ENCODE measurements around the gene UBXN4.
"Not testable (repeated sequence)": the region's sequence is repeated elsewhere in the genome, so short reads cannot be mapped to it uniquely, and the experiment has no call there.

The UBXN4 gene

GRCh38 chr2:135762530-135762929, 20.9 kb downstream of the UBXN4 start:
- DNase-seq (ENCODE audit: low spot score): no peak

- no peak for DNase-seq (ENCODE audit: low spot score)
Observed at GRCh38 chr2:135768863-135769262, 27.2 kb downstream of the UBXN4 start.

DNA sequence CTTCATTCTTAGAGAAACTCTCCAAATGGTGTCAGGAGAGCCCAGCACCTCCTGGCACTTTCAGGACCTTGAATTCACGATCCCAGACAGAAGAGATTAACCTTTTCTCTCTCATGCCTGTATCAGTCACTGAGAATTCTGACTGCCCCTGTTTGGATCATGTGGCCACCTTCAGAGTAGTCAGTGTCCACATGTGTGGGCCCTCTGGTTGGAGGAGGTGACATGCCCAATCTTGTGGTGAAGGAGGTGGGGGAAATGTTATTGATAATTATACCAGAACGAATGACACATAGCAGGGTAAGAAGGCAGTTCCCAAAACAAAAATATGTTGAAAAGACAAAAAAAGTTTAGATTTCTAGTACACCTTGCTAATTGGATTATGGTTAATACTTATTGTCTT, 31.7 kb downstream of the UBXN4 start:
- no peak for DNase-seq (ENCODE audit: low spot score)

GRCh38 chr2:135773917-135774316, 32.3 kb downstream of the UBXN4 start:
- DNase-seq (ENCODE audit: low spot score): no peak

DNA sequence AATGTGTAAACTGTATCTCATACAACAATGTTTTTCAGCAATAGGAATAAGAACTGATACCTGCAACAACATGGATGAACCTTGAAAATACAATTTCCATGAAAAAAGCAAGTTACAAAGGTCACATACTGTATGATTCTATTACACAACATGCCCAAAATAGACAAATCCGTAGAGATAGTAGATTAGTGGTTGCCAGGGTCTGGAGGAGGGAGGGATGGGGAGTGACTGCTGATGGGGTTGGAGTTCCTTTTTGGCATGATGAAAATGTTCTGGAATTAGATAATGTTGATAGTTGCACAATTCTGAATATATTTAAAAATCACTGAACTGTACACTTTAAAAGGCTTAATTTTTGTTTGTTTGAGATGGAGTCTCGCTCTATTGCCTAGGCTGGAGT, 33.8 kb downstream of the UBXN4 start:
- no peak for DNase-seq (ENCODE audit: low spot score)

GRCh38 chr2:135776367-135776766, 34.7 kb downstream of the UBXN4 start:
- no peak for DNase-seq (ENCODE audit: low spot score)

GRCh38 chr2:135782231-135782630, 40.6 kb downstream of the UBXN4 start:
- DNase-seq (ENCODE audit: low spot score): no peak

DNA sequence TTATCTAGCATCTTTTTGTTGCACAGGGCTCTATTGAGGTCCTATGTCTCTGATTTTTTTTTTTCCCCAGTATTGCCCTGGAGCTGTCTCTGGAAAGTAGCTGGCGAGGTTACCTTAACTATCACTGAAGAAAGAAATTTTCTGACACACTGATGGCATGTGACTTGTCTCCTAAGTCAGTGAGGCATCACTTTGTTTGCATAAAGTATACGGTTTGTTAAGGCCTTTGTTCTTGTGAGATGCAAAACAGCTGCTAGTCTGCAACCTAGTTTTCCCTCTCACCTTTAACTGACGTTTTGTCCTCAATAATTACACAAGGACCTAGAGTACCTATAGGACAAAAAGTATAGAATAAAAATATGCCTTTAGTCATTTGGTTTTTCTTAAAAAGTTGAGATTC, 41.8 kb downstream of the UBXN4 start:
- DNase-seq (ENCODE audit: low spot score): no peak

- no peak for DNase-seq (ENCODE audit: low spot score)
Observed at GRCh38 chr2:135785032-135785431, 43.4 kb downstream of the UBXN4 start.

- no peak for DNase-seq (ENCODE audit: low spot score)
Observed at GRCh38 chr2:135786823-135787222, 45.2 kb downstream of the UBXN4 start.

GRCh38 chr2:135790423-135790822, 48.8 kb downstream of the UBXN4 start:
- no peak for DNase-seq (ENCODE audit: low spot score)

DNA sequence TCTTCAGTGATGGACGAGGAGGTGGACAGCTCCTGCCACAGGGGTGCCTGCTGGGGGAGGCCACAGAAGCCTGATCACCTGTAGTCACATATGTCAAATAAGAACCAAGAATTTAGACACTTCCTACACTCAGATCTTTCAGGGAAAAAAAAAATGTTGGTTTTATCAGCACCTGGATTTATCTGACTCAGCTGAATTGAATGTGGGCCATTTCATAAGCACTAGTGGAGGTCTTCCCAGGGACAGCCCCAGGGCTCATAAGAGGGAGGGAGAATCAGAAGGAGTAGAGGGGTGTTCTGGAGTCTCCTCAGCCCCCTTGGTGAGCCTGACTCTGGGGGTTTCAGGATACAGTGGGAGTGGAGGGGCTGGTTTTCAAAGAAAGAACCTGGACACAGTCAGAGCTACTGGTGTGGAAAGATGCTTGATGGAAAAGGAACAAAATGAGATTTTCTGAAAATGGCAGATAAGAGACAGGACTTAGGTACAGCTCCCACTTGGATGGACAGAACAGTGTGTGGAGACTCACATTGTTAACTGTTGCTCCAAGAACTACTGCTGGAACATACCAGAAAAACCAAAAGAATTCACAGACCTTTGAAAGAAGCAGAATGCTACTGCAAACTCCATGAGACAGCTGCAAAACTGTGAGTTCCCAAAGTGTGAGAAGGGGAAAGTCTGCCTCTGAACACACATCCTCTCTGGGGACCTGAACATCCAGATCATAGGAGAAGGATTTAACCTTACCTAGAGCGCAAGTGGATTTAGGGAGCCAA, 49.9 kb downstream of the UBXN4 start:
- DNase-seq (ENCODE audit: low spot score): no peak

- no peak for DNase-seq (ENCODE audit: low spot score)
Observed at GRCh38 chr2:135792401-135793150, 50.9 kb downstream of the UBXN4 start.

- DNase-seq (ENCODE audit: low spot score): not testable (repeated sequence)
Observed at GRCh38 chr2:135795641-135796040, 54.0 kb downstream of the UBXN4 start.

GRCh38 chr2:135796606-135797005, 55.0 kb downstream of the UBXN4 start:
- no peak for DNase-seq (ENCODE audit: low spot score)

GRCh38 chr2:135797497-135798274, 56.0 kb downstream of the UBXN4 start:
- peak; percentile 68 for DNase-seq (ENCODE audit: low spot score)

GRCh38 chr2:135798275-135798705, 56.6 kb downstream of the UBXN4 start:
- DNase-seq (ENCODE audit: low spot score): no peak

- DNase-seq (ENCODE audit: low spot score): no peak
Observed at GRCh38 chr2:135798762-135799161, 57.1 kb downstream of the UBXN4 start.

GRCh38 chr2:135799738-135800137, 58.1 kb downstream of the UBXN4 start:
- DNase-seq (ENCODE audit: low spot score): no peak

GRCh38 chr2:135800513-135801460, 59.1 kb downstream of the UBXN4 start:
- DNase-seq (ENCODE audit: low spot score): no peak

DNA sequence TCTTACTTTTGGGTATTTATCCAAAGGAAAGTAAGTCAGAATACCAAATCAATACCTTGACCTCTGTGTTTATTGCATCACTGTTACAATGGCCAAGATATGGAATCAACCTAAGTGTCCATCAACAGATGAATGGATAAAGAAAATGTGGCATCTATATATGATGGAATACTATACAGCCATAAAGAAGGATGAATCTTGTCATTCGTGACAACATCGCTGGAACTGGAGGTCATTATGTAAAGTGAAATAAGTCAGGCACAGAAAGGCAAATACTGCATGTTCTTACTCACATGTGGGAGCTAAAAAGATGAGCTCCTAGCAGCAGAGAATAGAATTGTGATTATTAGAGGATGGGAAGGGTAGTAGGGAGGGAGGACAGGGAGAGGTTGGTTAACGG, 60.7 kb downstream of the UBXN4 start:
- DNase-seq (ENCODE audit: low spot score): no peak

GRCh38 chr2:135803278-135803677, 61.6 kb downstream of the UBXN4 start:
- no peak for DNase-seq (ENCODE audit: low spot score)
